ENCODE results near the gene ZNF132. TPM values are rescaled to one million over a fixed set of nuclear protein-coding genes. Genes with fewer than 3 reads are reported as not detected.
"Not testable (repeated sequence)": the region's sequence is repeated elsewhere in the genome, so short reads cannot be mapped to it uniquely, and the experiment has no call there.

Gene ZNF132
- total RNA-seq, 4 donors from 2014 or later: 2.2 to 4.5 (median 2.8) TPM

GRCh38 chr19:58456111-58456510 lies 16.2 kb upstream of the ZNF132 start:
- intact Hi-C loops (cut with DNase I; ENCODE audit: low total_unique reads): no loop called here
- no peak for DNase-seq (ENCODE audit: low spot score in 2 of 2)
- TF ChIP-seq CTCF (IDR thresholded peaks at IDR 0.05) (no peak), POLR2A (IDR thresholded peaks at IDR 0.05) (no peak)
- no peak overlapping the region for H3K4me3 ChIP-seq (ENCODE audit: low read depth, poor library complexity, severe bottlenecking)
- 96 to 98% methylated on average over 27 to 35 of the region's 35 CpGs for WGBS, 2 donors

GRCh38 chr19:58455306-58455705 lies 15.4 kb upstream of the ZNF132 start:
- intact Hi-C loops (cut with DNase I; ENCODE audit: low total_unique reads): no loop called here
- WGBS, 2 donors: 93 to 99% methylated on average over 16 to 21 of the region's 21 CpGs
- H3K4me3 ChIP-seq (ENCODE audit: low read depth, poor library complexity, severe bottlenecking): no peak overlapping the region
- TF ChIP-seq CTCF (IDR thresholded peaks at IDR 0.05) (no peak), POLR2A (IDR thresholded peaks at IDR 0.05) (no peak)
- no peak for DNase-seq (ENCODE audit: low spot score in 2 of 2)

GRCh38 chr19:58453743-58454142 lies 13.8 kb upstream of the ZNF132 start:
- no peak for DNase-seq (ENCODE audit: low spot score in 2 of 2)
- intact Hi-C loops (cut with DNase I; ENCODE audit: low total_unique reads): no loop called here
- TF ChIP-seq POLR2A (IDR thresholded peaks at IDR 0.05) (no peak), CTCF (IDR thresholded peaks at IDR 0.05) (no peak)
- WGBS, 2 donors: 94 to 95% methylated on average over 2 to 6 of the region's 6 CpGs
- H3K4me3 ChIP-seq (ENCODE audit: low read depth, poor library complexity, severe bottlenecking): no peak overlapping the region

GRCh38 chr19:58451358-58452101 lies 11.6 kb upstream of the ZNF132 start, which contains the start of gene ZNF324B:
Gene ZNF324B, plus strand, starts transcription at chr19:58451622. Its CDS starts 2,080 bp downstream, at chr19:58453702.
- intact Hi-C loops (cut with DNase I; ENCODE audit: low total_unique reads): no loop called here
- peak; percentile 94 to 99 for DNase-seq (ENCODE audit: low spot score in 2 of 2)
- H3K4me3 ChIP-seq (ENCODE audit: low read depth, poor library complexity, severe bottlenecking): peak within 1 kb of the TSS; percentile 79
- WGBS, 2 donors: 0% methylated on average over 8 to 42 of the region's 79 CpGs
- no peak for TF ChIP-seq POLR2A (IDR thresholded peaks at IDR 0.05)
- TF ChIP-seq CTCF (IDR thresholded peaks at IDR 0.05): no peak

GRCh38 chr19:58450856-58451357 lies 11.0 kb upstream of the ZNF132 start:
- intact Hi-C loops (cut with DNase I; ENCODE audit: low total_unique reads): no loop called here
- DNase-seq (ENCODE audit: low spot score in 2 of 2): no peak
- H3K4me3 ChIP-seq (ENCODE audit: low read depth, poor library complexity, severe bottlenecking): peak overlapping the region; percentile 79
- no peak for TF ChIP-seq POLR2A (IDR thresholded peaks at IDR 0.05)
- no peak for TF ChIP-seq CTCF (IDR thresholded peaks at IDR 0.05)
- WGBS, 2 donors: 3 to 5% methylated on average over 11 of the region's 11 CpGs

- 68 to 69% methylated on average over 5 of the region's 5 CpGs for WGBS, 2 donors
- intact Hi-C loops (cut with DNase I; ENCODE audit: low total_unique reads); DNase-seq (ENCODE audit: low spot score in 2 of 2); H3K4me3 ChIP-seq (ENCODE audit: low read depth, poor library complexity, severe bottlenecking): not testable (repeated sequence)
Measured at GRCh38 chr19:58449980-58450379, 10.0 kb upstream of the ZNF132 start.

- DNase-seq (ENCODE audit: low spot score in 2 of 2); H3K4me3 ChIP-seq (ENCODE audit: low read depth, poor library complexity, severe bottlenecking); intact Hi-C loops (cut with DNase I; ENCODE audit: low total_unique reads): not testable (repeated sequence)
- WGBS, 2 donors: 70 to 81% methylated on average over 3 of the region's 3 CpGs
Measured at GRCh38 chr19:58448860-58449259, 8.9 kb upstream of the ZNF132 start.

GRCh38 chr19:58442986-58443385 lies 3.0 kb upstream of the ZNF132 start:
- DNase-seq (ENCODE audit: low spot score in 2 of 2); H3K4me3 ChIP-seq (ENCODE audit: low read depth, poor library complexity, severe bottlenecking); intact Hi-C loops (cut with DNase I; ENCODE audit: low total_unique reads): not testable (repeated sequence)
- 85 to 88% methylated on average over 7 of the region's 7 CpGs for WGBS, 2 donors
